GM12878 (cell line): ENCODE data around the gene INTS13. TPM values are rescaled to one million over a fixed set of nuclear protein-coding genes. Genes with fewer than 3 reads are reported as not detected.

Source experiments
- ATAC-seq: fragments of 200-7000 bp; cut with Tn5 transposase; 3 replicates; pipeline ENCODE4 v1.9.1; 2020; ENCODE audit warnings: mild to moderate bottlenecking, moderate library complexity
- BruUV-seq: library from RNA; stranded (reverse); fragments of 400-500 nt; replicated peaks from 2 replicates; lab custom pipeline; 2021; lab: Mats Ljungman, UMichigan
- CTCF ChIA-PET: fragments of 300-600 bp; sonication (Branson Sonifier 250); formaldehyde crosslinking; extraction: SDS; loops from one replicate; lab custom pipeline; 2021; ENCODE audit warnings: inconsistent platforms; lab: Yijun Ruan, JAX
- POLR2A ChIA-PET: fragments of 350-600 bp; formaldehyde crosslinking; extraction: SDS; loops from one replicate; lab custom pipeline; 2021; ENCODE audit warnings: inconsistent platforms; lab: Charles Lee
- RAD21 ChIA-PET: fragments of 300-600 bp; sonication (Branson Sonifier 250); formaldehyde crosslinking; loops from one replicate; lab custom pipeline; 2023; ENCODE audit warnings: antibody characterized with exemption; ENCODE audit not compliant: unreplicated experiment; lab: Charles Lee
- SMC1A ChIA-PET: fragments of 300-600 bp; sonication (Branson Sonifier 250); formaldehyde crosslinking; loops from one replicate; lab custom pipeline; 2023; ENCODE audit not compliant: unreplicated experiment, uncharacterized antibody; lab: Charles Lee
- DNase-seq: peaks from one replicate; pipeline ENCODE4 v3.0.0-alpha.2; 2011; ENCODE audit warnings: low read depth, low spot score
- FAIRE-seq: peaks from 3 replicates; lab custom pipeline; 2011; peaks lifted over from hg19 to GRCh38; lab: Jason Lieb, UNC
- H2AFZ ChIP-seq: 2 replicates; pipeline ENCODE4 v1.6.0; 2011; ENCODE audit warnings: low read depth, low read length, control low read depth; ENCODE audit not compliant: control insufficient read depth
- H3K27ac ChIP-seq: 2 replicates; pipeline ENCODE4 v1.5.1; 2011; ENCODE audit warnings: control low read depth; ENCODE audit not compliant: control insufficient read depth, insufficient read depth
- H3K27me3 ChIP-seq, 2 experiments: replicated peaks in 1 of 2; 2 replicates each; pipeline versions ENCODE4 v1.6.0 to v1.6.1; 2011; ENCODE audit warnings: low read length in 1 of 2; ENCODE audit not compliant: control insufficient read depth in 2 of 2, insufficient read depth in 2 of 2
- H3K36me3 ChIP-seq, 2 experiments: 2 replicates each; pipeline ENCODE4 v1.5.1; 2011; ENCODE audit warnings: low read length in 1 of 2; ENCODE audit not compliant: control insufficient read depth in 2 of 2, insufficient read depth in 2 of 2
- H3K4me1 ChIP-seq: 2 replicates; pipeline ENCODE4 v1.6.1; 2011; ENCODE audit warnings: mild to moderate bottlenecking, low read length, moderate library complexity, mixed read lengths; ENCODE audit not compliant: control insufficient read depth, insufficient read depth
- H3K4me2 ChIP-seq: 2 replicates; pipeline ENCODE4 v1.6.0; 2011; ENCODE audit warnings: control low read depth; ENCODE audit not compliant: control insufficient read depth, insufficient read depth
- H3K4me3 ChIP-seq: fragments of 200-600 bp; sonication (generic); 2 replicates; pipeline ENCODE4 v1.5.1; 2016
- H3K79me2 ChIP-seq: 2 replicates; pipeline ENCODE4 v1.6.0; 2011; ENCODE audit warnings: low read length; ENCODE audit not compliant: control insufficient read depth, insufficient read depth
- H3K9ac ChIP-seq: 2 replicates; pipeline ENCODE4 v1.8.0; 2011; ENCODE audit warnings: low read length, control low read depth, mixed read lengths; ENCODE audit not compliant: control insufficient read depth, insufficient read depth
- H3K9me3 ChIP-seq: replicated peaks from 3 replicates; pipeline ENCODE4 v1.5.1; 2011; ENCODE audit warnings: mild to moderate bottlenecking, low read length; ENCODE audit not compliant: control insufficient read depth, insufficient read depth
- H4K20me1 ChIP-seq: 2 replicates; pipeline ENCODE4 v1.6.0; 2011; ENCODE audit not compliant: control insufficient read depth, insufficient read depth
- ATF2 ChIP-seq: IDR thresholded peaks from 2 replicates; pipeline ENCODE4 v1.6.1; 2012; ENCODE audit warnings: low read length, inconsistent platforms
- BRCA1 ChIP-seq: IDR thresholded peaks from 2 replicates; pipeline ENCODE4 v1.6.1; 2011; ENCODE audit warnings: low read depth, low read length, improper control_type of control experiment
- EED ChIP-seq: sonication (generic); IDR thresholded peaks from 2 replicates; pipeline ENCODE4 v1.6.1; 2016; ENCODE audit warnings: antibody characterized with exemption, low read depth
- EGR1 ChIP-seq, 2 experiments: IDR thresholded peaks; 1 replicate in 1 of 2; 2 replicates in 1 of 2; pipeline ENCODE4 v1.6.1; 2011 to 2012; ENCODE audit warnings: low read depth in 2 of 2, low read length in 2 of 2, borderline replicate concordance in 1 of 2, mild to moderate bottlenecking in 1 of 2, moderate library complexity in 1 of 2
- GATAD2B ChIP-seq: fragments of 450-650 bp; conservative IDR thresholded peaks from 2 replicates; pipeline ENCODE4 v1.6.1; 2017; ENCODE audit warnings: low read depth, mild to moderate bottlenecking, moderate library complexity
- IKZF1 ChIP-seq: fragments of 450-650 bp; conservative IDR thresholded peaks from 2 replicates; pipeline ENCODE4 v1.6.1; 2017; ENCODE audit warnings: antibody characterized with exemption, mild to moderate bottlenecking
- RAD51 ChIP-seq: fragments of 450-650 bp; IDR thresholded peaks from 2 replicates; pipeline ENCODE4 v1.6.1; 2016; ENCODE audit warnings: moderate library complexity, mild to moderate bottlenecking, inconsistent platforms
- SIN3A ChIP-seq: IDR thresholded peaks from 2 replicates; pipeline ENCODE4 v1.6.1; 2012; ENCODE audit warnings: low read depth, low read length, improper control_type of control experiment
- SRF ChIP-seq, 2 experiments: IDR thresholded peaks; 2 replicates each; pipeline ENCODE4 v1.6.1; 2011; ENCODE audit warnings: low read depth in 2 of 2, low read length in 2 of 2, mild to moderate bottlenecking in 1 of 2, moderate library complexity in 1 of 2
- ZBTB11 ChIP-seq: fragments of 450-650 bp; formaldehyde crosslinking; IDR thresholded peaks from 2 replicates; pipeline ENCODE4 v1.5.0; 2022; ENCODE audit warnings: mild to moderate bottlenecking, missing genetic modification characterization
- ZBTB40 ChIP-seq: fragments of 450-650 bp; IDR thresholded peaks from 2 replicates; pipeline ENCODE4 v1.6.1; 2016; ENCODE audit warnings: mild to moderate bottlenecking, moderate library complexity, borderline replicate concordance
- ZNF217 ChIP-seq: fragments of 450-650 bp; IDR thresholded peaks from 2 replicates; pipeline ENCODE4 v1.6.1; 2017; ENCODE audit warnings: antibody characterized with exemption, mild to moderate bottlenecking
- ZNF24 ChIP-seq: fragments of 450-650 bp; IDR thresholded peaks from 2 replicates; pipeline ENCODE4 v1.6.1; 2017; ENCODE audit warnings: antibody characterized with exemption, mild to moderate bottlenecking
- WGBS: methylation state at CpG from one replicate; pipeline ENCODE4 v1.1.6; 2016; ENCODE audit warnings: low lambda C conversion rate; ENCODE audit not compliant: insufficient replicate concordance, insufficient coverage; ENCODE audit errors: missing lambda C conversion rate; 5-methylcytosine and 5-hydroxymethylcytosine counted together
- in situ Hi-C: fragments of 300-500 bp; cut with MboI; formaldehyde crosslinking; loops from 9 replicates; pipeline ENCODE4 v1.14.3; 2018; ENCODE audit warnings: mixed read lengths
- intact Hi-C: fragments of 100-400 bp; cut with micrococcal nuclease; formaldehyde crosslinking; loops from one replicate; pipeline ENCODE4 v1.14.2; 2022; ENCODE audit not compliant: unreplicated experiment
- polyA plus RNA-seq, 11 experiments: library from polyadenylated mRNA; depleted of rRNA in 4 of 11; unstranded in 6 of 11; stranded (reverse) in 5 of 11; fragments of >200 nt; fragmentation: Nextera tagmentation in 4 of 11; fragmentation: Illumina TruSeq in 1 of 11; extraction: Ambion mirVana in 4 of 11; extraction: Trizol in 1 of 11; gene quantifications; 1 replicate in 1 of 11; 2 replicates in 10 of 11; pipeline versions ENCODE4 v1.2.1 to v1.2.3, GENCODE V29; 2011 to 2016; ENCODE audit warnings: inconsistent platforms in 2 of 11, missing spikeins in 2 of 11, low read depth in 1 of 11
- total RNA-seq, 4 experiments: library from RNA; depleted of rRNA in 3 of 4; stranded (reverse); fragments of >200 nt in 3 of 4; fragmentation: Illumina TruSeq in 1 of 4; extraction: Trizol in 1 of 4; gene quantifications; 2 replicates each; pipeline versions ENCODE4 v1.2.1 to v1.2.3, GENCODE V29; 2013 to 2021

The INTS13 gene
- total and polyA plus RNA-seq, 10 of the 15 experiments (the other 5 are each of a cell fraction or from before 2014, with no cell fraction given) = 33.4 to 72.0 (median 59.9) TPM

GRCh38 chr12:26884765-26885576 lies 52.8 kb downstream of the INTS13 start:
- Histone ChIP-seq H2AFZ (peak overlapping the region; percentile 73), H3K4me1 (peaks cover 4% of the 10 kb centered on the region; the same call in 1 of the 2 replicates), H3K27me3 (no peaks in the 10 kb centered on the region), H3K9me3 (no peaks in the 10 kb centered on the region), H3K4me2 (peak overlapping the region; percentile 55; the same call in 1 of the 2 replicates), H3K36me3 (no peaks in the 10 kb centered on the region), H3K9ac (no peak overlapping the region), H3K27ac (no peak overlapping the region), H4K20me1 (no peaks in the 10 kb centered on the region), H3K4me3 (no peak overlapping the region), H3K79me2 (no peaks in the 10 kb centered on the region)
- POLR2A ChIA-PET = interaction anchor here (1.1 to 1.5 kb wide), 3 partner anchors 12 to 51 kb away, joined by 3 to 6 read pairs (median 4); no protein-coding TSS in a partner anchor
- BruUV-seq = no TSS peak
- RAD21 ChIA-PET = interaction anchor here (0.6 to 3.9 kb wide), 37 partner anchors 9 to 765 kb away, joined by 3 to 60 read pairs (median 4); partner anchors contain the start of genes INTS13 and ITPR2
- whole genome bisulfite sequencing = 9% methylated on average over 16 of the region's 16 CpGs
- DNase-seq (peak; percentile 65), FAIRE-seq (peak; percentile 73), ATAC-seq (peak; percentile 98)
- intact Hi-C loops (loop anchor here (1.0 to 10.0 kb wide), 2 partner anchors 31 to 50 kb away; partner anchors contain the start of gene ITPR2), in situ Hi-C loops (no loop called here)
- CTCF ChIA-PET = interaction anchor here (0.5 to 9.8 kb wide), 63 partner anchors 9 to 647 kb away, joined by 3 to 158 read pairs (median 4); partner anchors contain the start of genes INTS13, ITPR2 and TM7SF3
- SMC1A ChIA-PET = interaction anchor here (0.6 to 6.2 kb wide), 48 partner anchors 9 to 729 kb away, joined by 3 to 81 read pairs (median 4); partner anchors contain the start of gene ITPR2
- TF ChIP-seq ATF2 (no peak), SRF (IDR thresholded peaks at IDR 0.05; ENCODE audit: low read depth in 2 of 2, low read length in 2 of 2) (no peak), BRCA1 (no peak), EED (no peak), ZBTB40 (no peak), EGR1 (IDR thresholded peaks at IDR 0.05; ENCODE audit: borderline replicate concordance in 1 of 2, low read depth in 2 of 2, low read length in 2 of 2) (0 out of 3 replicates have a peak, but pooled peaks of 1 of the 2 experiments have one; percentile 29), ZNF24 (no peak), IKZF1 (peak; percentile 47; the same call in 1 of the 2 replicates), ZNF217 (no peak), RAD51 (no peak; the same call in 1 of the 2 replicates), GATAD2B (0 out of 2 replicates have a peak, but pooled peaks have one; percentile 50), SIN3A (no peak), ZBTB11 (CRISPR knock-in tag) (no peak)
